OCI-LY7 (cell line): ENCODE data around the gene MCM10. TPM values are rescaled to one million over a fixed set of nuclear protein-coding genes. Genes with fewer than 3 reads are reported as not detected.
"Not testable (repeated sequence)": the region's sequence is repeated elsewhere in the genome, so short reads cannot be mapped to it uniquely, and the experiment has no call there.

ENCODE experiments used
- BruUV-seq: library from RNA; stranded (reverse); fragments of 400-500 nt; replicated peaks from 2 replicates; lab custom pipeline; 2021; lab: Mats Ljungman, UMichigan
- CTCF ChIA-PET: fragments of 300-600 bp; sonication (Branson Sonifier 250); formaldehyde crosslinking; loops from one replicate; lab custom pipeline; 2022; ENCODE audit warnings: antibody characterized with exemption; ENCODE audit not compliant: unreplicated experiment; lab: Charles Lee
- POLR2A ChIA-PET: fragments of 300-600 bp; sonication (Branson Sonifier 250); formaldehyde crosslinking; loops from one replicate; lab custom pipeline; 2022; ENCODE audit warnings: antibody characterized with exemption; lab: Charles Lee
- DNase-seq: peaks from one replicate; pipeline ENCODE4 v3.0.0-alpha.2; 2015; ENCODE audit warnings: low spot score
- H2AFZ ChIP-seq: fragments of 200-600 bp; sonication (generic), shearing (Covaris generic); 2 replicates; pipeline ENCODE4 v1.6.1; 2014; ENCODE audit warnings: mild to moderate bottlenecking, antibody characterized with exemption, low read length, moderate library complexity
- H3K27ac ChIP-seq: fragments of 200-600 bp; sonication (generic); 2 replicates; pipeline ENCODE4 v1.5.1; 2014; ENCODE audit warnings: mixed run types, low read depth, mild to moderate bottlenecking, moderate library complexity, low read length, inconsistent platforms; ENCODE audit not compliant: poor library complexity, severe bottlenecking
- H3K36me3 ChIP-seq: fragments of 200-600 bp; sonication (generic); 2 replicates; pipeline ENCODE4 v1.6.1; 2014; ENCODE audit warnings: mild to moderate bottlenecking, antibody characterized with exemption, low read length, moderate library complexity, mixed read lengths; ENCODE audit not compliant: insufficient read depth
- H3K4me1 ChIP-seq: fragments of 200-600 bp; sonication (generic); 2 replicates; pipeline ENCODE4 v1.5.1; 2014; ENCODE audit warnings: mild to moderate bottlenecking, low read length; ENCODE audit not compliant: insufficient read depth, poor library complexity, severe bottlenecking
- H3K4me2 ChIP-seq: fragments of 200-600 bp; sonication (generic); 2 replicates; pipeline ENCODE4 v1.6.1; 2014; ENCODE audit warnings: mild to moderate bottlenecking, low read length
- H3K4me3 ChIP-seq: fragments of 200-600 bp; sonication (generic); 2 replicates; pipeline ENCODE4 v1.5.1; 2014; ENCODE audit warnings: mild to moderate bottlenecking, low read depth, low read length; ENCODE audit not compliant: poor library complexity, severe bottlenecking
- H3K79me2 ChIP-seq: fragments of 200-600 bp; sonication (generic); 2 replicates; pipeline ENCODE4 v1.6.1; 2016; ENCODE audit warnings: low read depth, mild to moderate bottlenecking, low read length, moderate library complexity, mixed read lengths; ENCODE audit not compliant: insufficient read depth
- H3K9me2 ChIP-seq: fragments of 200-600 bp; sonication (generic); 2 replicates; pipeline ENCODE4 v1.6.1; 2016; ENCODE audit warnings: mild to moderate bottlenecking, low read length, mixed read lengths; ENCODE audit not compliant: insufficient read depth
- H3K9me3 ChIP-seq: fragments of 200-600 bp; sonication (generic); 2 replicates; pipeline ENCODE4 v1.6.1; 2014; ENCODE audit warnings: mild to moderate bottlenecking, mixed run types, low read length, mixed read lengths
- H4K20me1 ChIP-seq: fragments of 200-600 bp; sonication (generic); 2 replicates; pipeline ENCODE4 v1.6.1; 2014; ENCODE audit warnings: mild to moderate bottlenecking, antibody characterized with exemption, low read length, moderate library complexity, mixed read lengths; ENCODE audit not compliant: insufficient read depth
- CTCF ChIP-seq: fragments of 200-600 bp; sonication (generic); conservative IDR thresholded peaks from 2 replicates; pipeline ENCODE4 v1.5.1; 2014; ENCODE audit warnings: mild to moderate bottlenecking, antibody characterized with exemption, low read length, moderate library complexity, mixed read lengths
- EZH2phosphoT487 ChIP-seq: fragments of 200-600 bp; sonication (generic); IDR thresholded peaks from 2 replicates; pipeline ENCODE4 v1.6.1; 2018; ENCODE audit warnings: low read depth, borderline replicate concordance, mild to moderate bottlenecking, mixed run types, antibody characterized with exemption, low read length, moderate library complexity, mixed read lengths
- intact Hi-C: fragments of 100-400 bp; cut with micrococcal nuclease; formaldehyde crosslinking; loops from one replicate; pipeline ENCODE4 v1.10.0; 2022; ENCODE audit not compliant: unreplicated experiment
- total RNA-seq, 2 experiments: library from RNA; depleted of rRNA in 1 of 2; stranded (reverse); fragments of >200 nt in 1 of 2; shearing (Covaris generic) in 1 of 2; gene quantifications; 2 replicates each; pipeline ENCODE4 v1.2.3, GENCODE V29; 2014 to 2022

The MCM10 gene
- total RNA-seq, 2 experiments from 2014 or later = 56.9 to 96.4 TPM

- POLR2A ChIA-PET = no interaction called here
Measured at GRCh38 chr10:13146379-13146778, 15.0 kb upstream of the MCM10 start.

GRCh38 chr10:13147161-13147560 lies 14.2 kb upstream of the MCM10 start:
- POLR2A ChIA-PET = interaction anchor here (1.6 kb wide), 1 partner anchor 23 kb away, joined by 5 read pairs; no protein-coding TSS in a partner anchor
- DNase-seq = no peak
- no peaks in the 10 kb centered on the region for H4K20me1 ChIP-seq
- no peak overlapping the region for H2AFZ ChIP-seq
- TF ChIP-seq CTCF = no peak
- no peak for TF ChIP-seq EZH2phosphoT487
- no peak overlapping the region for H3K4me3 ChIP-seq
- BruUV-seq = no TSS peak
- no peak overlapping the region for H3K4me2 ChIP-seq
- H3K36me3 ChIP-seq = no peaks in the 10 kb centered on the region
- no peaks in the 10 kb centered on the region for H3K4me1 ChIP-seq
- CTCF ChIA-PET = no interaction called here
- H3K9me2 ChIP-seq = no peaks in the 10 kb centered on the region
- no peak overlapping the region for H3K27ac ChIP-seq
- no peaks in the 10 kb centered on the region for H3K79me2 ChIP-seq
- no peaks in the 10 kb centered on the region for H3K9me3 ChIP-seq
- intact Hi-C loops = no loop called here

More at GRCh38 chr10:13146379-13146778, 15.0 kb upstream of the MCM10 start:
- Histone ChIP-seq H3K9me3 (no peaks in the 10 kb centered on the region), H3K79me2 (no peaks in the 10 kb centered on the region), H2AFZ (no peak overlapping the region), H3K4me2 (no peak overlapping the region), H3K4me1 (no peaks in the 10 kb centered on the region), H3K27ac (no peak overlapping the region), H3K36me3 (no peaks in the 10 kb centered on the region), H3K4me3 (no peak overlapping the region), H4K20me1 (no peaks in the 10 kb centered on the region), H3K9me2 (no peaks in the 10 kb centered on the region)
- TF ChIP-seq CTCF = no peak
- TF ChIP-seq EZH2phosphoT487 = no peak
- DNase-seq = no peak
- intact Hi-C loops = no loop called here
- CTCF ChIA-PET = no interaction called here
- BruUV-seq = no TSS peak

GRCh38 chr10:13152296-13152695 lies 9.1 kb upstream of the MCM10 start:
- POLR2A ChIA-PET = no interaction called here
- TF ChIP-seq EZH2phosphoT487 (no peak), CTCF (no peak)
- Histone ChIP-seq H4K20me1 (no peaks in the 10 kb centered on the region), H3K27ac (no peak overlapping the region), H3K4me2 (no peak overlapping the region), H3K36me3 (no peaks in the 10 kb centered on the region), H3K4me3 (no peak overlapping the region), H3K79me2 (no peaks in the 10 kb centered on the region), H3K9me2 (no peaks in the 10 kb centered on the region), H3K4me1 (no peaks in the 10 kb centered on the region), H3K9me3 (no peaks in the 10 kb centered on the region), H2AFZ (no peak overlapping the region)
- intact Hi-C loops = no loop called here
- CTCF ChIA-PET = interaction anchor here (0.6 kb wide), 1 partner anchor 10 kb away, joined by 3 read pairs; no protein-coding TSS in a partner anchor
- BruUV-seq = no TSS peak
- DNase-seq = no peak

GRCh38 chr10:13155860-13156259 lies 5.5 kb upstream of the MCM10 start:
- POLR2A ChIA-PET, intact Hi-C loops: not testable (repeated sequence)

More at GRCh38 chr10:13155860-13156259, 5.5 kb upstream of the MCM10 start:
- H2AFZ ChIP-seq, H3K4me2 ChIP-seq, H3K9me2 ChIP-seq, H3K36me3 ChIP-seq, DNase-seq, H3K27ac ChIP-seq, H3K9me3 ChIP-seq, H3K79me2 ChIP-seq, CTCF ChIA-PET, BruUV-seq, H4K20me1 ChIP-seq, H3K4me1 ChIP-seq, H3K4me3 ChIP-seq: not testable (repeated sequence)
